Globus pallidus (tissue), 1 donor: ENCODE data around the gene ANKRD33.
"Not testable (repeated sequence)": the region's sequence is repeated elsewhere in the genome, so short reads cannot be mapped to it uniquely, and the experiment has no call there.

Experiments
- DNase-seq: peaks from one replicate; pipeline ENCODE4 v3.0.0-alpha.2; 2015; ENCODE audit warnings: low spot score

Gene ANKRD33

DNA sequence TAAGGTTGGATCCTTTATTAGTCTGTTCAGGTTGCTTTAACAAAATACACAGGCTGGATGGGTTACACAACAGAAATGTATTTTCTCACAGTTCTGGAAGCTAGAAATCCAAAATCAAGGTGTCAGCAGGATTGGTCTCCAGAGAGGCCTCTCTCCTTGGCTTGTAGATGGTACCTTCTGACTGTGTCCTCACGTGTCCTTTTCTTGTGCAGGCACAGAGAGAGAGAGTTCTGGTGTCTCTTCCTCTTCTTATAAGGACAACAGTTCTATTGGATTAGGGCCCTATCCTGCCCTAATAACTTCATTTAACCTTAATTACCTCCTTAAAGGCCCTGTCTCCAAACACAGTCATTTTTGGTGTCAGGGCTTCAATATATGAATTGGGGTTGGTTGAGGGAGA is 4.6 kb upstream of the ANKRD33 start:
- no peak for DNase-seq

GRCh38 chr12:51883998-51884675 is 3.8 kb upstream of the ANKRD33 start:
- no peak for DNase-seq

GRCh38 chr12:51884676-51885229 is 3.1 kb upstream of the ANKRD33 start:
- no peak for DNase-seq

- not testable (repeated sequence) for DNase-seq
Observed at GRCh38 chr12:51885294-51886020, 2.4 kb upstream of the ANKRD33 start.

DNA sequence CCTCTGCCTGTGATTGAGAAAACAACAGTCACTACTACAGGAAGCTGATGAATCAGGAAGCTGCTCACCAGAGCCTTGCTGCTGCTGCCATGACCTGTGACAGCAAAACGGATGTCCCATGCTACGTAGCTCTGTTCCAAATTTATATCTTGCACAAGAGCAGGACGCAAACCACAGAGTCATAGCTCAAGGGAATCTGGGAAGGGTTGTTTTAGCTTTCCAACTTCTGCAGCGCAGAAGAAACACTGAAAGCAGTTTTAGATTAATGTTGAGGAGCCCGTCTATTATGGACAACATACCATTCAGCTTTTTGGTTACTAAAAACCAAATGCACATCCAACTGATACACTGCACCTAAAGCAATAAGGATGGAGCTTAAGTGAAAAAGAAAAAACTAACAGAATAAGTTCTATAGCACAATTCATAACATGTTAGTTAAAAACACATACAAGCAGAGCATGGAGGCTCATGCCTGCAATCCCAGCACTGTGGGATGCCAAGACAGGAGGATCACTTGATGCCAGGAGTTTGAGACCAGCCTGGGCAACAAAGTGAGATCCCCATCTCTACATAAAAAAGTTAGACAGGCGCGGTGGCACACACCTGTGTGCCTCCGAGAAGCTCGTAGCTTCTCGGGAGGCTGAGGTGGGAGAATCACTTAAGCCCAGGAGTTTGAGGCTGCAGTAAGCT is 1.7 kb upstream of the ANKRD33 start:
- DNase-seq, result peak; percentile 59

GRCh38 chr12:51888316-51889215 is 663 bp downstream of the ANKRD33 start:
- DNase-seq, result no peak

DNA sequence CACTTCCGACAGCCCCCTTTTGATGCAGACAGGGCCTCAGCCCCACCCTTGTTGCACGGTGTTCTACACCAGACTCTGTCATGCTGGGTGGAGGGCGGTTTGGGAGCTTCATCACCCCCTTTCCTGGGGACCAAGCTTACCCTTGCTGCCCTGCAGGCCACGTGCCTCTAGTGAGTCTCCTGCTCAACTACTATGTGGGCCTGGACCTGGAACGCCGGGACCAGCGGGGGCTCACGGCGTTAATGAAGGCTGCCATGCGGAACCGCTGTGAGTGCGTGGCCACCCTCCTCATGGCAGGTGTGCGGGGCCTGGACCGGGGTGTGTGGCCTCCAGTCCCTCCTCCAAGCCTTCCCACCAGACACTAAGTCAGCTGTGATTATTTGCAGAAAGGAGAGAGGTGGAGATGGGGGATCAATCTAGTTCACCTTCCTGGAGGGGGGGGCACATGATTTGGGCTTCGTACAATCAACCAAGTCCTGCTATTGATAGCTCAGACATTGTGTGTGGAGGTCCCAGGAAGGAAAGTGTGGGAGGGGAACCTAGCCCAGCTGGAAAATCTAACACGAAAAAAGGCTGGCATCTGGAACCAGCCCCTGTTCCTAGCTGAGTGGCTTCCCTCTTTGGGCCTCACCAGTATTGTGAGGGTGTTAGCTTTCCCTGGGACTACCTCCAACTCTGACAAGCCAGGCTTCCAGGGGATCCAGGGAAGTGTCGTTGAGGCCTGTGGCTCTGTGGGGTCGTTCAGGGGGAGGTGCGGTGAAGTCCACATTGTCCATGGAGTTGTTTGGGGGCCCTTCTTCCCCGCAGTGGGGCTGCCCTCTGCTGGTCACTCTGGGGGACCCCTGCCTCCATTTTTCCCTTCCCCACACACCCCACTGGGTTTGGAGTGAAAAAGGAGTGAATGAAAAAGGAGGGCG is 1.6 kb downstream of the ANKRD33 start:
- DNase-seq, result no peak

DNA sequence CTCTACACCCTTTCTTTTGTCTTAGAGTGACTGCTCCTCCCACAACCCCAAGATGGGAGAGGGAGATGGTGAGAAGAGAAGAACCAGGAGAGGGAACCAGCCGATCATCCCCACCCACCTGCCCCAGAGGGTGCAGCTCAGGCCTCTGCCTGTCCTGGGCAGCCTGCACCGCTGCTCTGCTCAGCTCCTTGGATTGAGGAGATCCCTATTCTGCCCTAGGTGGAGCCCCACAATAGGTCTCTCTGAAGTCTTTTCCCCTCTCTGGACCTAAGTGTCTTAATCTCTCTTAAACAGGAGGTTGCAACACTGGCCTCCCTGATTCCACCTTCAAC is 2.2 kb downstream of the ANKRD33 start:
- DNase-seq, result no peak

DNA sequence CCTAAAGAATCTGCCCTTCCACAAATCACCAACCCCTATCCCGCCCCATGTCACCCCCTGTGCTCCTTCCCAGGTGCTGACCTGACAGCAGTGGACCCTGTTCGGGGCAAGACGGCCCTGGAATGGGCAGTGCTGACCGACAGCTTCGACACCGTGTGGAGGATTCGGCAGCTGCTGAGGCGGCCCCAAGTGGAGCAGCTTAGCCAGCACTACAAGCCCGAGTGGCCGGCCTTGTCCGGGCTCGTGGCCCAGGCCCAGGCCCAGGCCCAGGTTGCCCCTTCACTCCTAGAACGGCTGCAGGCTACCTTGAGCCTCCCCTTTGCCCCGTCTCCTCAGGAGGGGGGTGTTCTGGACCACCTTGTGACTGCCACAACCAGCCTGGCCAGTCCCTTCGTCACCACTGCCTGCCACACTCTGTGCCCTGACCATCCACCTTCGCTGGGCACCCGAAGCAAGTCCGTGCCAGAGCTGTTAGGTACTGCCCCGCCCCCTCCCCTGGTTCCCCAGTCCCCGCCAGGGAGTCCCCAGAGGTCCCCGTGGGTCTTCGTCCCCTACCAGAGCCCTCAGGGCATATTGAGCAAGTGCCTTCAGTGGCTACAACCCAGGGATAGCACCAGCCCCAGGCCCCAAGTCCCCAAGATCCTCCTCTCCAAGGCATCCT is 2.7 kb downstream of the ANKRD33 start:
- DNase-seq, result no peak

- no peak for DNase-seq
Observed at GRCh38 chr12:51891843-51892242, 3.9 kb downstream of the ANKRD33 start.

DNA sequence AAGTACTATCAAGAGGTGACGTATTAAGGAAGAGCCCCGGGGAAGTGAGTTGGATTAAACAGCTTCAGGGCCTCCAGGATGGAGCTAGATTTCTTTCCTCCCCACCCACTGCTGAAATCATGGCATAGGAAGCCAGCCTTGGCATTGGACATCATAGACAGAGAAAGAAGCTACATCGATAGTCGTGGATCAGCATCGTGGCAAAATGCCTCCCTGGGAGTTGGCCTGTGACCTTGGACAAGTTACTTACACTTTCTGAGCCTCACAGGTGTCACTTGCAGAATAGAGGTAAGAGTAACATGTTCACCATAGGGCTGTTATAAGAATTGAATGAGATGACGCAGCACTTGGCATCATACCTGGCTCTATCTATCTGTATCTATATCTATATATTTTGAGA is 5.9 kb downstream of the ANKRD33 start:
- no peak for DNase-seq

DNA sequence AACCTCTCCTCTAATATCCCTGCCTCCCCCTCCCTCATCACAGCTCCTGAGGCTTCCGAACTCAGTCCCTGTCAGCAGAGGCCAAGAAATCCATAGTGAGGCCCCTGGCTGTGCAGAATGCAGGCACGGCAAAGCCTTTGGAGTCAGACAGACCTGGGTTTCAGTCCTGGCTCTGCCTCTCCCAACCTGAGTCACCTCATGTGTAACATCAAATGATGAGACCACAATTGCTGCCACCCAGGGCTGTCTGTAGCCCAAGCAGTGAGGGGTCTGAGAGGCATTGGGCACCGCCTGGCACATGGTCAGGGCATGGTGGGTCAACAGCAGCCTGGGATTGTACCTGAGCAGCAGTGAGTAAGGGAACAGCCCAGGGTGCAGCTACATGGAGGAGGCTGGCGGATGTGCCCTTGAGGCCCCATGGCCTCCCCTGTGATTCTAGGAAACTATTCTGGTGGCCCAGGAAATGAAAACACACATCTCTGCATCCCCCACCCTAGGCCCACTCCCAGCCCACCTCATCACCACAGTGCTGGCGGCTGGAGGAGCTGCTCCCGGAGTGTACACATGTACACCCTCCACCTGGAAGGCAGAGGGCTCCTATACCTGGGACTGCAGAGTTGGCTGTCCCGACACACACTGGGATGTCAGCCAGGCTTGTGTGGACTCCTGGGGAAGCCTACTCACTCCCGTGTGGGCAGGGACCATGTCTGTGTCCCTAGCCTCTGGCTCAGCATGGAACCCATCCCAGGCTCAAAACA is 7.7 kb downstream of the ANKRD33 start:
- no peak for DNase-seq

DNA sequence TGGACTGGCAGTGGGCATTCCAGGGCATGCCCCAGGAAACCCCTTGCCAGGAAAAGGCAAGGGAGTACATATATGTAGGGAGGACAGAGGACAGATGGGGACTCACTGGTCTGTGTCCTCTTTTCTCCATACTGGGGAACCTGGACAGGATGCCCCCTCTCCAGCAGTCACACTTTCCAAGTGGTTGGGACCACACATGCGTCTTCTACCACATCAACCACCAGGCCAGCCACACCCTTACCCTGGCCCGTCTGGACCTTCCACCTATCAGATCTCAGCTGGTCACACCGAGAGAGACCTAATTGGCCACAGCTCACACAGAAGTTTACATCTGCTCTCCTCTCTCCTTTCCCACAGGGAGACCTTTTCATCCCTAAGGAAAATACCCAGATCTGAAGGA is 8.3 kb downstream of the ANKRD33 start:
- no peak for DNase-seq

GRCh38 chr12:51897181-51897580 is 9.3 kb downstream of the ANKRD33 start:
- DNase-seq, result no peak

- DNase-seq, result no peak
Observed at GRCh38 chr12:51898506-51898905, 10.6 kb downstream of the ANKRD33 start.

DNA sequence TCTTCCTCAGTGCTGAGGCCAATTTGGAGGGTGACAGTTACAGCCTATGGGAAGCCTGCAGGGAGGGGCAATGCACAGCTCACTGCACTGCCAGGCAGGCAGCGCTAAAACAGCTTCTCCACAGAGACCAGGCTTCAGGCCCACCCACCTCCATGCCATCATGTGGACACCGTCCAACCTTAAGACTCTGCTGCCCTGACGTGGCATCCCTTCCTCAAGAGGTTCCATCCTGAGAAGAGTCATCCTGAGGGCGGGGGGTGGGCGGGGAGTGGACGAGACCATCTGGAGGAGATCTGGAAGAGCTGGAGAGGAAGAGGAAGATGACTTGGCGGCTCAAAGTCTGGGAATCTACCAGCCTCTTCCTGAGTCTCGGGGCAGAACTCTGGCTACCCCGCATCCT is 11.0 kb downstream of the ANKRD33 start:
- DNase-seq, result no peak

GRCh38 chr12:51900323-51900889 is 12.5 kb downstream of the ANKRD33 start:
- no peak for DNase-seq

GRCh38 chr12:51901121-51901817 is 13.4 kb downstream of the ANKRD33 start:
- no peak for DNase-seq

DNA sequence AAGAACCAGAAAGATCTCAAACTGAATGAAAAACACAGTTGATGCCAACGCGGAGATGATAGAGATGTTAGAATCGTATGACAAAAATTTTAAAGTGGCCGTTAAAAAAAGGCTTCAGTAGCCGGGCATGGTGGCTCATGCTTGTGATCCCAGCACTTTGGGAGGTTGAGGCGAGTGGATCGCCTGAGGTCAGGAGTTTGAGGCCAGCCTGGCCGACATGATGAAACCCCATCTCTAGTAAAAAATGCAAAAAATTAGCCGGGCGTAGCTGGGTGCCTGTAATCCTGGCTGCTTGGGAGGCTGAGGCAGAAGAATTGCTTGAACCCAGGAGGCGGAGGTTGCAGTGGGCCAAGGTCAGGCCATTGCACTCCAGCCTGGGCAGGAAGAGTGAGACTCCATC is 14.0 kb downstream of the ANKRD33 start:
- no peak for DNase-seq
